ENCODE measurements around the gene UTP14C. TPM values are rescaled to one million over a fixed set of nuclear protein-coding genes. Genes with fewer than 3 reads are reported as not detected.

The UTP14C gene
- total and polyA plus RNA-seq, 2 experiments from 2014 or later, result 10.0 to 24.7 TPM

DNA sequence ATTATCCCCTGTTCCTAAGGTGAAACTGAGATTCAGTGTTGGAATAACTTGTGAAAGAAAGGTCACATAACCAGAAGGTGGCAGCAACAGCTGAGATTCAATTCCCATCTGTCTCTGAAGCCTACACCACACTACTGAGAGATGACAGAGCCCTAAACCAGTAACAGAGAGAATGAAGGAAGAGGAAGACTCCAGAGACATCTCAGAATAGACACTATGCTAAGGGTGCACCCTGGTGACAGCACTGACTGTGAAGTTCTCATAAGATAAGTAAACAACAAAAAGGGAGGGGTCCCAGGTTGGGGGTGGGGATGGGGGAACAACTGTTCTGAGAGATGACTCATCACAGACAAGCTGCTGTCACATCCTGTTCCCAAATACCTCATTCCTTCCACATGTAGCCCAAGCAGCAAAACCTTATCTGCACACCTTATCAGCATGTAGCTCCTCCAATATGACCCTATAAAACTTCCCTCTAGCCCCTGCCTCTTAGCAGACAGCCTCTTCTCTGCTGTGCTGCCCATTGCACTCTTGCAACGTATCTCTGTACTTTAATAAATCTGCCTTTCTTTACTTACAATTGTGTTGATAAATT, 46.5 kb downstream of the UTP14C start:
- TF ChIP-seq EZH2phosphoT487 (IDR thresholded peaks at IDR 0.05; ENCODE audit: low read depth, severe bottlenecking, unreplicated experiment) (no peak), EZH2 (IDR thresholded peaks at IDR 0.05; ENCODE audit: borderline replicate concordance) (no peak), CTCF (IDR thresholded peaks at IDR 0.05; ENCODE audit: poor library complexity) (no peak)
- H2AFZ ChIP-seq, result no peak overlapping the region
- H3K9me3 ChIP-seq (ENCODE audit: low read depth), result peaks cover 13% of the 10 kb centered on the region
- H3K27me3 ChIP-seq, result no peaks in the 10 kb centered on the region
- H3K36me3 ChIP-seq (replicated peaks; ENCODE audit: insufficient read depth, low read depth), result no peaks in the 10 kb centered on the region
- no peak overlapping the region for H3K4me3 ChIP-seq
- H3K4me1 ChIP-seq (ENCODE audit: insufficient read depth), result no peaks in the 10 kb centered on the region
- H3K4me2 ChIP-seq, result no peak overlapping the region
- no peaks in the 10 kb centered on the region for H4K20me1 ChIP-seq (ENCODE audit: insufficient read depth, poor library complexity, severe bottlenecking)
- DNase-seq (ENCODE audit: low spot score), result no peak
- no peaks in the 10 kb centered on the region for H3K9me2 ChIP-seq (replicated peaks; ENCODE audit: insufficient read depth)
- H3K79me2 ChIP-seq, result no peaks in the 10 kb centered on the region
- WGBS (ENCODE audit: low lambda C conversion rate, missing lambda C conversion rate), result 80% methylated on average over 1 of the region's 1 CpG
- no peak overlapping the region for H3K27ac ChIP-seq

Other genes starting within 250 kb of the UTP14C start
- 4.6 and 9.8 TPM in 2 replicates for gene DHRS12, start 220.5 kb upstream of the UTP14C start, total RNA-seq
- 13.5 and 19.3 TPM in 2 replicates for gene DHRS12, start 220.5 kb upstream of the UTP14C start, polyA plus RNA-seq
- 0.16 and 0.20 TPM in 2 replicates for gene TMEM272, start 179.5 kb upstream of the UTP14C start, total RNA-seq
- gene TMEM272, start 179.5 kb upstream of the UTP14C start, polyA plus RNA-seq, result 0.19 and 0.23 TPM in 2 replicates
- gene CCDC70, start 162.7 kb upstream of the UTP14C start, total RNA-seq, result not detected in 2 replicates
- 0.40 TPM in 1 of 2 replicates, not detected in the other for gene CCDC70, start 162.7 kb upstream of the UTP14C start, polyA plus RNA-seq
- 51.2 and 70.0 TPM in 2 replicates for gene ATP7B, start 13.2 kb upstream of the UTP14C start, total RNA-seq
- 47.3 and 56.8 TPM in 2 replicates for gene ATP7B, start 13.2 kb upstream of the UTP14C start, polyA plus RNA-seq
- 50.0 and 54.1 TPM in 2 replicates for gene ALG11, start 12.3 kb upstream of the UTP14C start, total RNA-seq
- gene ALG11, start 12.3 kb upstream of the UTP14C start, polyA plus RNA-seq, result 26.0 and 33.9 TPM in 2 replicates
- 1.1 and 1.3 TPM in 2 replicates for gene NEK5, start 104.4 kb downstream of the UTP14C start, total RNA-seq
- gene NEK5, start 104.4 kb downstream of the UTP14C start, polyA plus RNA-seq, result 1.2 and 1.3 TPM in 2 replicates
- gene NEK3, start 134.9 kb downstream of the UTP14C start, total RNA-seq, result 11.0 and 11.2 TPM in 2 replicates
- gene NEK3, start 134.9 kb downstream of the UTP14C start, polyA plus RNA-seq, result 11.0 and 15.3 TPM in 2 replicates